NT2/D1 (cell line): ENCODE data around the gene LZTR1.

Source experiments
- YY1 ChIP-seq: IDR thresholded peaks from 2 replicates; pipeline ENCODE4 v1.6.1; 2011; ENCODE audit not compliant: insufficient read length, insufficient read depth
- ZNF274 ChIP-seq: IDR thresholded peaks from 2 replicates; pipeline ENCODE4 v1.6.1; 2011; ENCODE audit warnings: mild to moderate bottlenecking, low read depth, low read length

DNA sequence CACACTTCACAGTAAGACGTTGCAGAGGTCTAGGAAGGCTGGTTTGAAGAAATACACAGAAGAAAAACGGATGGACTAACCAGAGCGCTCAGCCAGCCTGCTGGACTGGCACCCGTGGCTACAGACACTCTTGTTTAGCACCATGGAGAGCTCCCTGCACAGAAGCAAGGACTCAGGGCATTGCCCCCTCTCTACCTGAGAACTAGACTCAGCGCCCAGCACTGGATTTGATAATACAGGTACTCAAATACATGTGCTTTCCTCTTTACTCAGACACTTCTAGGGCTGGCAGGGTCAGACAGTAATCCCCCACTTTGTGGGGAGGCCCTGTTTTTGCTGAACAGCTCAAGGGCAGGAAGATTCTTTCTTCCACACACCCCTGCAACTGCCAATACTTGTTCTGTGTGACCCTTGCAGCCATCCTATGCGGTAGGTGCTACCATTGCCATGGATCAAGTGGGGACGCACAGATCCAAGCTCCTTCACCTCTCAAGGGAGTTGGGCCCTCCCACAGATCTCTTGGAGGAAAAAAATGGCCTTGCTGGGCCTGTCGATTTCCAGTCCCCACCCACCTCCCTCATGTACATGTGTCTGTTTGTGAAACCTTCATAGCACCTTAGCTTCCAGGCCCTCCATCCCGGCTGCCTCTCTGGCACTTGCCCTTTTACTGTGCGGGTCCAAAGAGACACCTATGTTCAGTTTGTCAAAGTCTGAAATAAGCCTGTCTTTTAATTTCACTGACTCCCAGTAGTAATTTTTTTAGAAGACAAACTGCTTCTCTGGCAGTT, 27.7 kb downstream of the LZTR1 start:
- TF ChIP-seq YY1 (no peak), ZNF274 (no peak)
